Measurements from ENCODE around the gene UTP25. TPM values are rescaled to one million over a fixed set of nuclear protein-coding genes. Genes with fewer than 3 reads are reported as not detected.

Gene UTP25
- total RNA-seq, 1 donor from 2014 or later, result 6.8 TPM

DNA sequence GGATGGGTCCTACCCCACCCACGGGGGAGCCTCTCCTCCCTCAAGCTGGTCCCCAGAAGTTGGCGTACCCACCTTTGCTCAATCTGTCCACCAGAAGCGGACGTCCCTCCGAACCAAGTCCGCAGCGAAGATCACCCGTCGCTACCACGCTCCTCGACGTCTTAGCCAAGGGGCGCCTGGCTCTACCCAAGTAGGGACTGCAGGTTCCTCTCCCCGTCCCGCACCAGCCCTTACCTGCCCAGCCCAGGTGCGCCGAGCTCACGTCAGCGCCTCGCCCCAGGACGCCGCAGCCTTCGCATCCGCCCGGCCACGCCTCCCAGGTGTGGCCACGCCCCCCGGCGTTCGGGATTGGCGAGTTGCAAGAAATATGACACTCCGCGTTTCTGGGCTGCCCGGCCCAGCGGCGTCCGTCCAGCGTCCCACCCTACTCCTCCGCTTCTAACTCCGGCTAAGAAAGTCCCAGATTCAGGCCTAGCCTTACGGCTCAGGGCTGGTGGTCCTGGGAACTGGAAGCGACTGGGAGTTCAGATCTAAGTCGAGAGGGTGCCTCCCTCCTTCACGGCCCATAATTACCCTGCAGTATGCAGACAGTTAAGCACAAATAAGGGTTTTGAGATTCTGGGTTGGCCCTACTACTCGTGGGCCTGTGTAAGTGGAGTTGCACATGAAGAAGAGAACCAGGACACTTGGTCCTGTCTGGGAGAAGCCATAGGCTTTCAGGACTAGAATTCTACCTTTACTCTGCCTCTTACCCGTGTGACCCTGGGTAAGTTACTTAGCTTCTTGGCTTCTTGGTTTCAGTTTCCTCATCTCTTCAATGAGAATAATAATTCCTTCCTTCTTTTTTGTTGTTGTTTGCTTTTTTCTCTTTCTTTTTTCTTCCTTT lies 21.7 kb upstream of the UTP25 start, which contains the start of gene IRF6:
Gene IRF6, minus strand, starts transcription at position 268 of the 886 bp plus-strand sequence. CDS start 4,729 bp downstream, outside the sequence.
- peak; percentile 32 for DNase-seq

DNA sequence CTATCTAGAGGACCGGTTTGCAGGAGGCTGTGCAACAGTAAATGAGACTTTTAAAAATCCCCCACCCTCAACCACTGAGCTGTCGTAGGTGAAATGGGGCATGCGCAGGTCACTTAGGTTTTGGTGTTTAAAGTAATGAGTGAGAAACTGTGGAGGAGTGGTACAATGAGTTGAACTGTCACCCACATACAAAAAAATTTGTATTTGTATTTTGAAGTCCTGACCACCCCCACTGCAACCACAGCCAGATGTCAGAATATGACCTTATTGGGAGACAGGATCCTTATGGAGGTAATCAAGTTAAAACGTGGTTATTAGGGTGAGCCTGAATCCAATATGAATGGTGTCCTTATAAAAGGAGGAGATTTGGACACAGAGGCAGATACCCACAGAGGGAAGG lies 20.3 kb upstream of the UTP25 start:
- DNase-seq, result no peak

GRCh38 chr1:209808059-209808581 lies 19.7 kb upstream of the UTP25 start:
- no peak for DNase-seq

DNA sequence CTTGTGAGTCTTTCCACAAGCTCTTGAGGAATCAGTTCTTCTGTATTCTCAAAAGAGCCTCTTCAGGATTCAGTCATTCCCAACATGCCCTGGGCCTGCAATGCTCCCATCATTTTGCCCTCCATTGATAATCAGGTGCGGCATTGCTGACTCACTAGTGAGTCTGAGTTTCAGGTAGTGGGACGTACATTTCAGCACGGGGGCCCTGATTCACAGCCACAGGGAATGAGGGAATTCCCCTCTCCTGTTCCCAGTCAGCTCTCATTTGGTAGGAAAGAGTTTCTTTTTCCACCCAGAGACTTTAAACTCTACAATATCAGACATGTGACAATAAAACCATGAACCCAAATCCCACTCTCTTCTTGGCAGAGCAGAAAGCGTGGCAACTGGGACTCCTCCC lies 18.2 kb upstream of the UTP25 start:
- DNase-seq, result no peak

DNA sequence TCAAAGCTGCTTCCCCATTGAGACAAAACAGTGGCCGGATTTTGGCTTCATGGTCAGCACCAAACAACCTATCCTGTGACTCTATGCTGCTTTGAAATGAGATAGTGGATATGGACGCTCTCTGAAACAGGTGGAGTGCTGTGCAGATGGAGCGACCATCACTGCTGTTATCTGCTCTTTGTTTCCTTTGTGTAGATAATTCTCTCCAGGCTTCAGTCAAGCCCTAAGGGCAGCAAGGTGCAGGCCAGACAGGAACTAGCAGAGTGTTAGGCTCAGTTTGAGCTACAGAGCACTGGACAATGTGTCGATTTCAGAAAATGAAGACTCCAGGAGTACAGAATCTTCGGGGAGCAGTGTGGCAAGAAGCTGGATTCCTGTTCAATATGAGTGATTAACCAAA lies 17.0 kb upstream of the UTP25 start:
- DNase-seq, result no peak

GRCh38 chr1:209813902-209814301 lies 13.9 kb upstream of the UTP25 start:
- DNase-seq, result no peak

- DNase-seq, result no peak
Observed at GRCh38 chr1:209815490-209815889, 12.3 kb upstream of the UTP25 start.

DNA sequence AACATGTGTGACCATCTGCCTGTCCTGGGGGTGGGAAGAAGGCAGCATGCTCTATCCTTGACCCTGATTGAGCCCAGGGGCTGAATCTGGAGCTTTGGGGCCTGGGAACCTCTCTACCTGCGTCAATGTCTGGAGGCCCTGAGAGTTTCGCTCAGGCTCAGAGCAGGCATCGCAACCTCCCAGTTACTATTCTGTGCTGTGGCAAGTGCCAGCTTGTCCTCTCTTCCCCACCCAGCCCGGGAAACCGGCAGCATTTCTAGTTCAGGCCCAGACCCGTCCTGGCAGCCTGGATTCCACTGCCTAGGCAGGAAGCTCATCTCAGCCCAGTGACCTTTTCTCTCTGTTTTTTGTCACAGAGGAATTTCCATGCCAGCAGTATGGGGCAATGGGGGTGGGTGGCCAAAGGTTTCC lies 11.8 kb upstream of the UTP25 start:
- no peak for DNase-seq

DNA sequence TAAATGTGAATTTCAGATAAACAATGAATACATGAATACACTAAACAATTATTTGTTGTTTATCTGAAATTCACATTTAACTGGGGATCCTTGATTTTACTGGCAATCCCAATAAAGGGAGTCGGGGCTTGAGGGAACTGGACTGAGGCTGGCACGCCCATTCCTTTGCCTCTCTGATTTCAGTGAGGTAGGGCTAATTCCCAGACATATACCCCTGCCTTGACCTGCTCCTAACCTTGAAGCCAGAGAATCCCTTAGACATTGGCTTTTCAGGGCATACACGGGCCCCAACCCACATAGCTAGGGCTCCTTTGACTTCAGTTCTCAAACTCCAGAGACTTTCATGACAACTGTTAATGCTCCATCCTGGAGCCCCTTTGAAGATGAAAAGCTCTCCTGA lies 10.8 kb upstream of the UTP25 start:
- no peak for DNase-seq

- DNase-seq, result no peak
Observed at GRCh38 chr1:209817691-209818090, 10.1 kb upstream of the UTP25 start.

DNA sequence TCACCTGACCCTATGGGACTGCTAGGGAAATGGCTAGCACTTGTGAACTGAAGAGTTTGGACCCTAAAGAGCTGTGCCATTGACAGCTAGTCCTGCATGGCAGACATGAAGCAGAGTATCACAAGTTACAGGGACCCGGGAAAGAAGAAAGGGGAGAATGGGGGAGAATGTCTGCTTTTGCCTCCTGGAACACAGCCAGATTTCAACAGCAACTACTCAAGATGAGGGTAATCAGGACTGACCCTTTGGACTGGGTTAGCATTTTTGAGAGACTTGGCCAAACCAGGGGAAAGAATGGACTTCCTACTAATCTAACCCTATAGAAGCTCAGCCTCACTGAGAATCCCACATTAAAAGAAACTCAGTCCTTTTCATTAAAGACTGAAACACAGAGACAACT lies 8.7 kb upstream of the UTP25 start:
- DNase-seq, result no peak

- no peak for DNase-seq
Observed at GRCh38 chr1:209820986-209821385, 6.8 kb upstream of the UTP25 start.

DNA sequence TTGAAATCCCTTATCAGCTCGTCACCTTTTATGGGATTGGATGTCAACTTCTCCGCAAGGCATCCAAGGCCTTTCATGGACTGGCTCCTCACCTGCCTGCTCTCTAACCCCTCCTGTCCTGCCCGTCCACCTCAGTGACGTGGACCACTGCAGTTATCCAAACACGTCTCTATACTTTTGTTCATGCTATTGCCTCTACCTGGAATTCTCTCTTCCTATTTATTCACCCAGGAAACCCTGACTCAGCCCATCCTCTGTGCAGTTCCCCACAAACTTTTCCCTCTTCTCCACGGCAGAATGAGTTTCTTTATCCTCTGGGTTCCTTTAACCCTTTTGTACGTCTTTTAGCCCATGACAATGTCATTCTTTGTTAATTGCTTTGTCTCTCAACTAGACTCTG lies 5.1 kb upstream of the UTP25 start:
- DNase-seq, result no peak

GRCh38 chr1:209823143-209824041 lies 4.4 kb upstream of the UTP25 start:
- peak; percentile 45 for DNase-seq

GRCh38 chr1:209825591-209826434 lies 2.0 kb upstream of the UTP25 start:
- no peak for DNase-seq

- DNase-seq, result no peak
Observed at GRCh38 chr1:209829716-209830115, 1.9 kb downstream of the UTP25 start.

GRCh38 chr1:209830722-209831121 lies 3.0 kb downstream of the UTP25 start:
- no peak for DNase-seq

GRCh38 chr1:209831615-209832014 lies 3.8 kb downstream of the UTP25 start:
- DNase-seq, result no peak

DNA sequence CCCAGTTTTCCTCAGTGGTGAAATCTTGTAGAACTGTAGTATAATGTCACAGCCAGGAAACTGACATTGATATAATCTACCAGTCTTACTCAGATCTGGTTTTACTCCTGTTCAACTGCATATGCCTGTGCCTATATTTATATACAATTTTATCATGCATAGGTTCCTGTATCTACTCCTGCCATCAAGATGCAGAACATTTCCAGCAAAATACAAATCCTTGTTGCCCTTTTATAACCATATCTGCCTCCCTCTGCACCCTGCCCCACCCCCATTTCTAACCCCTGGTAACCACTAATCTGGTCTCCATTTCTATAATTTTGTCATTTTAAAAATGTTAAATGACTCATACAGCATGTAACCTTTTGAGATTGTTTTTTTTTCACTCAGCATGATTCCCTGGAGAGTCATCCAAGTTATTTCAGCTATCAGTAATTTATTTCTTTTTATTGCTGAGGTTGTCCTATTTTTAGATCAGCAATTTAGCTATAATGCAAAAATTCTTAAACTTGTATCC lies 8.1 kb downstream of the UTP25 start:
- no peak for DNase-seq

DNA sequence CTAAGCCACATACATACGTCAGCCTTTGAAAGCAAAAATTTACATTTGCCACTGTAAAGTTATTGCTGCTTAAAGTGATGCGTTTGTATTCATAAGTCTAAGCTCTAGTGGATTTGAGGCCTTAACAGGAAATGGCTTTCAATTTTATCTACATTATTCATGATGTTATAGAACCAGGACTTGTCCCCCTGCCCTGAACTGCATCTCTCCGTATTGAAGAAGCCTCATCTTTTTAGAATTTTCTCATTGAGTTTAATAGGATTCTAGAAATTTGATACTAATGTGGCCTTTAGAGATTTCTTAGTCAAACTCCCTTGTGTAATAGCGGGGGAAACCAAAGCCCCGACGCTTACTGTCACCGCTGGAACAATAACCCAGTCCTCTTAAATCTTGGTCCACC lies 9.9 kb downstream of the UTP25 start:
- no peak for DNase-seq

- DNase-seq, result no peak
Observed at GRCh38 chr1:209838537-209838936, 10.8 kb downstream of the UTP25 start.
